Peyer's patch (tissue), 4 donors: ENCODE results near the gene TBATA. TPM values are rescaled to one million over a fixed set of nuclear protein-coding genes. Genes with fewer than 3 reads are reported as not detected.

ENCODE experiments used
- DNase-seq, 3 donors: peaks; one replicate each; pipeline ENCODE4 v3.0.0-alpha.2; 2017 to 2019
- H3K27ac ChIP-seq, 4 donors: fragments of 200-600 bp; sonication (generic); one replicate each; pipeline ENCODE4 v1.5.1; 2016 to 2019
- H3K27me3 ChIP-seq, 2 donors: fragments of 200-600 bp; sonication (generic); one replicate each; pipeline ENCODE4 v1.5.1; 2019
- H3K36me3 ChIP-seq, 3 donors: fragments of 200-600 bp; sonication (generic); one replicate each; pipeline ENCODE4 v1.5.1; 2016 to 2019
- H3K4me1 ChIP-seq, 4 donors: fragments of 200-600 bp; sonication (generic); one replicate each; pipeline ENCODE4 v1.5.1; 2016 to 2019
- H3K4me3 ChIP-seq, 4 donors: fragments of 200-600 bp; sonication (generic); 1 replicate in 3 of 4; 2 replicates in 1 of 4; pipeline ENCODE4 v1.5.1; 2016 to 2019; ENCODE audit warnings: mild to moderate bottlenecking in 1 of 4
- H3K9me3 ChIP-seq, 4 donors: fragments of 200-600 bp; sonication (generic); one replicate each; pipeline ENCODE4 v1.5.1; 2016 to 2019; ENCODE audit warnings: mild to moderate bottlenecking in 1 of 4
- POLR2A ChIP-seq, 2 donors: fragments of 450-650 bp; IDR thresholded peaks; one replicate each; pipeline ENCODE4 v1.5.1; 2017; ENCODE audit warnings: antibody characterized with exemption in 2 of 2, mild to moderate bottlenecking in 2 of 2, moderate library complexity in 2 of 2
- total RNA-seq, 4 donors: library from RNA; depleted of rRNA; stranded (reverse); fragments of >200 nt; gene quantifications; one replicate each; pipeline ENCODE4 v1.1.0, GENCODE V29; 2016
- TF ChIP-seq, protein P1 (sequence below), 6 experiments: fragments of 450-650 bp in 4 of 6; fragments of 200-600 bp in 2 of 6; sonication (generic) in 1 of 6; IDR thresholded peaks; one replicate each; pipeline ENCODE4 v1.5.1; 2017 to 2019; ENCODE audit warnings: antibody characterized with exemption in 6 of 6, mild to moderate bottlenecking in 3 of 6, moderate library complexity in 1 of 6

Gene TBATA
- total RNA-seq, 4 donors from 2014 or later: not detected

DNA sequence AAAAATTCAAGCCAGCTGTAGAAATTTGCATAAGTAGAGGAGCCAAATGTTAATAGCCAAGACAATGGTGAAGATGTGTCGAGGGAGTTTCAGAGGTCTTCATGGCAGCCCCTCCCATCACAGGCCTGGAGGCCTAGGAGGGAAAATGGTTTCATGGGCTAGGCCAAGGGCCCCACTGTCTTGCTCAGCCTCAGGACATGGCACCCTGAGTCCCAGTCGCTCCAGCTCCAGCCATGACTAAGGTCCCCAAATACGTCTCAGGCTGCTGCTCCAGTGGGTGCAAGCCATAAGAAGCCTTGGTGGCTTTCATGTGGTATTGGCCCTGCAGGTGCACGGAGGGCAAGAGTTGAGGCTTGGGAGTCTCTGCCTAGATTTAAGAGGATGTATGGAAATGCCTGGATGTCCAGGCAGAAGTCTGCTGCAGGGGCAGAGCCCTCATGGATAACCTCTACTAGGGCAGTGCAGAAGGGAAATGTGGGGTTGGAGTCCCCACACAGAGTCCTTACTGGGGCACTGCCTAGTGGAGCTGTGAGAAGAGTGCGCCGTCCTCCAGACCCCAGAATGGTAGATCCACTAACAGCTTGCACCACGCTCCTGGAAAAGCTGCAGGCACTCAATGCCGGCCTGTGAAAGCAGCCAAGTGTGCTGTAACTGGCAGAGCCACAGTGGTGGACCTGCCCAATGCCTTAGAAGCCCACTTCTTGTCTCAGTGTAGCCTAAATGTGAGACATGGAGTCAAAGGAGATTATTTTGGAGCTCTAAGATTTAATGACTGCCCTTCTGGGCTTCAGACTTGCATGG is 19.2 kb downstream of the TBATA start:
- Histone ChIP-seq H3K4me3 (no peak overlapping the region), H3K27me3 (no peaks in the 10 kb centered on the region), H3K27ac (no peak overlapping the region), H3K4me1 (no peaks in the 10 kb centered on the region), H3K36me3 (no peaks in the 10 kb centered on the region), H3K9me3 (no peaks in the 10 kb centered on the region)
- TF ChIP-seq, protein P1, sequence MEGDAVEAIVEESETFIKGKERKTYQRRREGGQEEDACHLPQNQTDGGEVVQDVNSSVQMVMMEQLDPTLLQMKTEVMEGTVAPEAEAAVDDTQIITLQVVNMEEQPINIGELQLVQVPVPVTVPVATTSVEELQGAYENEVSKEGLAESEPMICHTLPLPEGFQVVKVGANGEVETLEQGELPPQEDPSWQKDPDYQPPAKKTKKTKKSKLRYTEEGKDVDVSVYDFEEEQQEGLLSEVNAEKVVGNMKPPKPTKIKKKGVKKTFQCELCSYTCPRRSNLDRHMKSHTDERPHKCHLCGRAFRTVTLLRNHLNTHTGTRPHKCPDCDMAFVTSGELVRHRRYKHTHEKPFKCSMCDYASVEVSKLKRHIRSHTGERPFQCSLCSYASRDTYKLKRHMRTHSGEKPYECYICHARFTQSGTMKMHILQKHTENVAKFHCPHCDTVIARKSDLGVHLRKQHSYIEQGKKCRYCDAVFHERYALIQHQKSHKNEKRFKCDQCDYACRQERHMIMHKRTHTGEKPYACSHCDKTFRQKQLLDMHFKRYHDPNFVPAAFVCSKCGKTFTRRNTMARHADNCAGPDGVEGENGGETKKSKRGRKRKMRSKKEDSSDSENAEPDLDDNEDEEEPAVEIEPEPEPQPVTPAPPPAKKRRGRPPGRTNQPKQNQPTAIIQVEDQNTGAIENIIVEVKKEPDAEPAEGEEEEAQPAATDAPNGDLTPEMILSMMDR (IDR thresholded peaks at IDR 0.05): no peak
- TF ChIP-seq POLR2A (IDR thresholded peaks at IDR 0.05): no peak
- DNase-seq: peak in 2 of 3 donors; percentile 35 to 39

DNA sequence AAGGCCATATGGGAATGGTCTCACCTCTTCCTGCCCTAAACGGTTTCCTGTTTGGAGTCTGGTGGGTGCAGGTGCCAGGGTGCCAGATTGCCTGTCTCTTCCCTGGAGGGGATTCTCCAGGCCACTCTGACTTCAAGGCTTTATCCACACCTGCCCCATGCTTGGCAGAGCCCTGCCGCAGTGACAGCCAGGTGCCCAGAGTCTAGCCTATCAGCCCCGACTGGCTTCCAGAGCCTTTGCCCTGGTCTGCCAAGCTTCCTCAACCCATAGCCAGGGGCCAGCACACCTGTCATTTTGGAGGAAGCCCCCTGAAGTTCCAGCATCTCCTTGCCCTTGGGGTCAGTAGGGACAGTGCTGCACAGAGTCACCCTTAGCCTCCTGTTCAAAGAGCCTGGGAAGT is 21.6 kb downstream of the TBATA start:
- Histone ChIP-seq H3K4me1 (no peaks in the 10 kb centered on the region), H3K27ac (no peak overlapping the region), H3K9me3 (no peaks in the 10 kb centered on the region), H3K27me3 (no peaks in the 10 kb centered on the region), H3K36me3 (no peaks in the 10 kb centered on the region), H3K4me3 (no peak overlapping the region)
- peak in 1 of 3 donors; percentile 43 for DNase-seq
- TF ChIP-seq, protein P1 (IDR thresholded peaks at IDR 0.05): no peak
- TF ChIP-seq POLR2A (IDR thresholded peaks at IDR 0.05): no peak

DNA sequence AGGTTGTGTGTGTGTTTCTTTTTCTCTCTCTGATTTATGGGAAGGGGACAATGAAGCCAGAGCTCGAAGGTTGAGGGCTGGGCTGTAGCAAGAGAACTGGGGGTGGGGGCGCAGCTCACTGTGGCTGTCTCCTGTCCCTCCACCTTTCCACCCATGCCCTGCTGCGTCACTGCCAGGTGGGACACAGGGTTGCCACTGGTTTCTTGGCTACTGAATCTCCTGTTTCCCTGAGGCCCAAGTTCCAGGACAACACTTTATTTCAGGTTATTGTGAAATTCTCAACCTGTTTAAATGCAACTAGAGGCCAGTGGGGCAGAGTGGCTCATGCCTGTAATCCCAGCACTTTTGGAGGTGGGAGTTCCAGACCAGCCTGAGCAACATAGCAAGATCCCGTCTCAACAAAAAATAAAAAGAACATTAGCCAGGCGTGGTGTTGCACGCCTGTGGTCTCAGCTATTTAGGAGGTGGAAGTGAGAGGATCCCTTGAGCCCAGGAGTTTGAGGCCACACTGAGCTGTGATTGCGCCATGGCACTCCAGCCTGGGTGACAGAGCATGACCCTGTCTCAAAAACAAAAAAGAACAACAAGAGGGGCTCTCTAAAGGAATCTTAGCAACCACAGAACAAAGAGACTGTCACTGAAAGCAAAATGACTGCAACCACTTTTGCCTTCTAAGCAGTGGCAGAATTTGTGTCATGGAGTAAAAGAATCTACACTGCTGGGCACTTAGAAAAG is 22.6 kb downstream of the TBATA start:
- Histone ChIP-seq H3K9me3 (no peaks in the 10 kb centered on the region), H3K36me3 (no peaks in the 10 kb centered on the region), H3K4me1 (no peaks in the 10 kb centered on the region), H3K27me3 (no peaks in the 10 kb centered on the region), H3K27ac (no peak overlapping the region), H3K4me3 (no peak overlapping the region)
- DNase-seq: peak in 1 of 3 donors; percentile 12
- TF ChIP-seq POLR2A (IDR thresholded peaks at IDR 0.05): no peak
- TF ChIP-seq, protein P1 (IDR thresholded peaks at IDR 0.05): no peak

GRCh38 chr10:70761727-70762350 is 23.3 kb downstream of the TBATA start:
- Histone ChIP-seq H3K4me3 (no peak overlapping the region), H3K4me1 (no peaks in the 10 kb centered on the region), H3K27ac (no peak overlapping the region), H3K36me3 (no peaks in the 10 kb centered on the region), H3K27me3 (no peaks in the 10 kb centered on the region), H3K9me3 (no peaks in the 10 kb centered on the region)
- DNase-seq: peak in 1 of 3 donors; percentile 28
- TF ChIP-seq, protein P1 (IDR thresholded peaks at IDR 0.05): no peak
- no peak for TF ChIP-seq POLR2A (IDR thresholded peaks at IDR 0.05)

DNA sequence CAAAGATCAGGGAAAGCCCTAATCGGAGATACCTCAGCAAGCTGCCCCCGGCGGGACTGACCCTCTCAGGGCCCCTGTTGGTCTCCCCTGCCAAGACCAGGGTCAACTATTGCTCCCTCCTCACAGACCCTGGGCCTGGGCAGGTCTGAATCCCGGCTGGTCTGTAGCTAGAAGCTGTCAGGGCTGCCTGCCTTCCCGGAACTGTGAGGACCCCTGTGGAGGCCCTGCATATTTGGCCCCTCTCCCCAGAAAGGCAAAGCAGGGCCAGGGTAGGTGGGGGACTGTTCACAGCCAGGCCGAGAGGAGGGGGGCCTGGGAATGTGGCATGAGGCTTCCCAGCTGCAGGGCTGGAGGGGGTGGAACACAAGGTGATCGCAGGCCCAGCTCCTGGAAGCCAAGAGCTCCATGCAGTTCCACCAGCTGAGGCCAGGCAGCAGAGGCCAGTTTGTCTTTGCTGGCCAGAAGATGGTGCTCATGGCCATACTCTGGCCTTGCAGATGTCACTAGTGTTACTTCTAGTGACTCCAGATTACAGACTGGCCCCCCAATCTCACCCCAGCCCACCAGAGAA is 24.1 kb downstream of the TBATA start:
- Histone ChIP-seq H3K36me3 (no peaks in the 10 kb centered on the region), H3K4me1 (no peaks in the 10 kb centered on the region), H3K27me3 (no peaks in the 10 kb centered on the region), H3K27ac (no peak overlapping the region), H3K9me3 (no peaks in the 10 kb centered on the region), H3K4me3 (no peak overlapping the region)
- DNase-seq: peak in 1 of 3 donors; percentile 39
- TF ChIP-seq POLR2A (IDR thresholded peaks at IDR 0.05): no peak
- TF ChIP-seq, protein P1 (IDR thresholded peaks at IDR 0.05): no peak
